ENCODE data around the gene UBE2M. TPM values are rescaled to one million over a fixed set of nuclear protein-coding genes. Genes with fewer than 3 reads are reported as not detected.
"Not testable (repeated sequence)": the region's sequence is repeated elsewhere in the genome, so short reads cannot be mapped to it uniquely, and the experiment has no call there.

UBE2M gene
- total and polyA plus RNA-seq, 2 experiments from 2014 or later, result 8.7 to 60.3 TPM

DNA sequence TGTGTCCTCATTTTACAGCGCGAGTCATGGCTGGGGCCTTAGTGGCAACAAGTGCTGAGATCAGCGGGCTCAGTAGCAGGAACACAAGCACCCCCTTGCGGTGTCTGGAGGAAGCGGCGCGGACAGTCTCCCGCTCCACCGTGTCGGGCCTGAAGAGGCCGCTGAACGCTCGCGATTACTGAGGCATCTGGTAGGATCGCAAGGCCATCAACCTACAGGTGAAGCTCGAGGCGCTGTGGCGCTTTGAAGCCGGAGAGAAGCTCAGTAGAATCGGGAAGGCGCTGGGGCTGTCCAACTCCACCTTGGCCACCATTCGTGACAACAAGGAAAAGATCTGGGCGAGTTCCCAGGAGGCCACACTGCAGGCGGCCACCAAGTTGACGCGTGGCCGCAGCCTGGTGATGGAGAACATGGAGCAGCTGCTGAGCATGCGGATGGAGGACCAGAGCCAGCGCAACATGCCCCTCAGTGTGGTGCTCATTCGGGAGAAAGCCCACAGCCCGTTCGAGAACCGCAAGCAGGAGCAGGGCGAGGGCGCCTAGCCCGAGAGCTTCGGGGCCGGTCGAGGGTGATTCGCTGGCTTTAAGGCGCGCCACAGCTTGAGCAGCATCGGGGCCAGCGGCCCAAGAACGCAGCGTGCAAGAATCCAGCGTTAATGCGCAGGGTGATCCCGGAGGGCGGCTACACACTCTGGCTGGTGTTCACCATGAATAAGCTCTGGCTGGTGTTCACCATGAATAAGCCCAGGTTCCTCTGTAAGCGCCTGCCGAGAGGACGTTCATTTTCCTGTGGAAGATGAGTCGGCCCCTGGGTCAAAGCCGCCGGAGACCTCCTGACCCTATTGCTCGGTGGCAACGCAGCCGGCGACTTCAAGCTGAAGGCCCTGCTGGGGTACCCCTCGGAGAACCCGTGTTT, 23.1 kb upstream of the UBE2M start:
- Histone ChIP-seq H3K36me3 (ENCODE audit: low read depth) (peaks cover 3% of the 10 kb centered on the region; the same call in 1 of the 2 replicates), H3K9me2 (ENCODE audit: insufficient read depth) (no peaks in the 10 kb centered on the region), H3K27me3 (replicated peaks; ENCODE audit: insufficient read depth) (no peaks in the 10 kb centered on the region), H3K4me1 (ENCODE audit: insufficient read depth) (peaks cover 15% of the 10 kb centered on the region), H3K4me3 (no peak overlapping the region), H3K4me2 (ENCODE audit: unreplicated experiment) (no peak overlapping the region), H3K9me3 (ENCODE audit: low read depth) (no peaks in the 10 kb centered on the region), H3K27ac (peak overlapping the region; percentile 63), H3F3A (ENCODE audit: insufficient read depth) (peaks cover 17% of the 10 kb centered on the region; the same call in 1 of the 2 replicates), H3K9ac (0 out of 2 replicates have a peak overlapping the region, but pooled peaks have one; percentile 1), H3K79me2 (ENCODE audit: insufficient read depth) (peaks cover 67% of the 10 kb centered on the region), H2AFZ (no peak overlapping the region), H4K20me1 (ENCODE audit: insufficient read depth) (no peaks in the 10 kb centered on the region)
- DNase-seq, result peak; percentile 96
- 65 to 78% methylated on average over 50 to 58 of the region's 62 CpGs for WGBS, 2 experiments (ENCODE audit: low coverage in 1 of 2, low lambda C conversion rate in 2 of 2, missing lambda C conversion rate in 2 of 2)
- TF ChIP-seq EZH2 (IDR thresholded peaks at IDR 0.05; ENCODE audit: insufficient read depth, poor library complexity, severe bottlenecking), result no peak
- no peak for TF ChIP-seq EZH2phosphoT487 (IDR thresholded peaks at IDR 0.05; ENCODE audit: insufficient read depth, low read depth)
- in situ Hi-C loops (cut with MboI), result no loop called here

- DNase-seq, result no peak
- in situ Hi-C loops (cut with MboI), result no loop called here
Observed at GRCh38 chr19:58579473-58580142, 21.2 kb upstream of the UBE2M start.

GRCh38 chr19:58578012-58578925, 19.9 kb upstream of the UBE2M start:
- Histone ChIP-seq H3K4me2 (ENCODE audit: unreplicated experiment) (no peak overlapping the region), H3K4me3 (no peak overlapping the region), H3K36me3 (ENCODE audit: low read depth) (peaks cover 3% of the 10 kb centered on the region; the same call in 1 of the 2 replicates), H3K27me3 (replicated peaks; ENCODE audit: insufficient read depth) (no peaks in the 10 kb centered on the region), H2AFZ (no peak overlapping the region), H3K4me1 (ENCODE audit: insufficient read depth) (peaks cover 19% of the 10 kb centered on the region; the same call in 1 of the 2 replicates), H3K9me3 (ENCODE audit: low read depth) (no peaks in the 10 kb centered on the region), H3F3A (ENCODE audit: insufficient read depth) (peaks cover 20% of the 10 kb centered on the region), H4K20me1 (ENCODE audit: insufficient read depth) (no peaks in the 10 kb centered on the region), H3K27ac (no peak overlapping the region), H3K9ac (no peak overlapping the region), H3K79me2 (ENCODE audit: insufficient read depth) (peaks cover 61% of the 10 kb centered on the region), H3K9me2 (ENCODE audit: insufficient read depth) (no peaks in the 10 kb centered on the region)
- no peak for TF ChIP-seq EZH2 (IDR thresholded peaks at IDR 0.05; ENCODE audit: insufficient read depth, poor library complexity, severe bottlenecking)
- peak; percentile 46 for DNase-seq
- WGBS, 2 experiments (ENCODE audit: low coverage in 1 of 2, low lambda C conversion rate in 2 of 2, missing lambda C conversion rate in 2 of 2), result 76 to 77% methylated on average over 10 to 11 of the region's 11 CpGs
- in situ Hi-C loops (cut with MboI), result no loop called here

More at GRCh38 chr19:58579473-58580142, 21.2 kb upstream of the UBE2M start:
- TF ChIP-seq EZH2phosphoT487 (IDR thresholded peaks at IDR 0.05; ENCODE audit: insufficient read depth, low read depth), result no peak
- no peak for TF ChIP-seq EZH2 (IDR thresholded peaks at IDR 0.05; ENCODE audit: insufficient read depth, poor library complexity, severe bottlenecking)
- Histone ChIP-seq H3K4me1 (ENCODE audit: insufficient read depth) (peaks cover 12% of the 10 kb centered on the region; the same call in 1 of the 2 replicates), H4K20me1 (ENCODE audit: insufficient read depth) (no peaks in the 10 kb centered on the region), H3K27ac (no peak overlapping the region), H3K9me2 (ENCODE audit: insufficient read depth) (no peaks in the 10 kb centered on the region), H3K36me3 (ENCODE audit: low read depth) (peaks cover 3% of the 10 kb centered on the region; the same call in 1 of the 2 replicates), H3K27me3 (replicated peaks; ENCODE audit: insufficient read depth) (no peaks in the 10 kb centered on the region), H3K9ac (no peak overlapping the region), H3F3A (ENCODE audit: insufficient read depth) (peaks cover 10% of the 10 kb centered on the region; the same call in 1 of the 2 replicates), H3K9me3 (ENCODE audit: low read depth) (no peaks in the 10 kb centered on the region), H3K79me2 (ENCODE audit: insufficient read depth) (peaks cover 69% of the 10 kb centered on the region), H3K4me3 (no peak overlapping the region), H3K4me2 (ENCODE audit: unreplicated experiment) (no peak overlapping the region), H2AFZ (no peak overlapping the region)
- 81 to 90% methylated on average over 8 of the region's 8 CpGs for WGBS, 2 experiments (ENCODE audit: low coverage in 1 of 2, low lambda C conversion rate in 2 of 2, missing lambda C conversion rate in 2 of 2)

- H3K4me2 ChIP-seq (ENCODE audit: unreplicated experiment); H3K9me2 ChIP-seq (ENCODE audit: insufficient read depth); H2AFZ ChIP-seq; H3K9ac ChIP-seq; H3K4me3 ChIP-seq; H3K27me3 ChIP-seq (replicated peaks; ENCODE audit: insufficient read depth); H3K9me3 ChIP-seq (ENCODE audit: low read depth); H3K27ac ChIP-seq; in situ Hi-C loops (cut with MboI); H4K20me1 ChIP-seq (ENCODE audit: insufficient read depth); H3K36me3 ChIP-seq (ENCODE audit: low read depth); DNase-seq: not testable (repeated sequence)
- H3F3A ChIP-seq (ENCODE audit: insufficient read depth), result peaks cover 20% of the 10 kb centered on the region
- WGBS, 2 experiments (ENCODE audit: low coverage in 1 of 2, low lambda C conversion rate in 2 of 2, missing lambda C conversion rate in 2 of 2), result 94 to 96% methylated on average over 2 of the region's 2 CpGs
- peaks cover 19% of the 10 kb centered on the region; the same call in 1 of the 2 replicates for H3K4me1 ChIP-seq (ENCODE audit: insufficient read depth)
- H3K79me2 ChIP-seq (ENCODE audit: insufficient read depth), result peaks cover 57% of the 10 kb centered on the region
Observed at GRCh38 chr19:58577581-58577980, 19.2 kb upstream of the UBE2M start.

Data from GM23248 (cell line).